GM21717 (cell line): Measurements from ENCODE around the gene JOSD2.
A peak's percentile ranks its signal among the peaks of the same experiment; 100 is the strongest.

Experiments used
- ATAC-seq: cut with Tn5 transposase; IDR thresholded peaks from one replicate; pipeline ENCODE4 v1.9.1; 2021; ENCODE audit warnings: mild to moderate bottlenecking, moderate library complexity; ENCODE audit not compliant: unreplicated experiment

The JOSD2 gene

GRCh38 chr19:50511069-50511822 is at the start of gene JOSD2:
Gene JOSD2, minus strand, starts transcription at chr19:50511191. Its CDS starts 760 bp downstream, at chr19:50510431.
- peak; percentile 72 for ATAC-seq

- no peak for ATAC-seq
These were observed 48.6 kb upstream of the JOSD2 start for GRCh38 chr19:50559636-50560035.

GRCh38 chr19:50558449-50558848 is 47.5 kb upstream of the JOSD2 start:
- ATAC-seq = no peak

- no peak for ATAC-seq
These were observed 47.0 kb upstream of the JOSD2 start for GRCh38 chr19:50558039-50558438.

GRCh38 chr19:50557009-50557613 is 46.1 kb upstream of the JOSD2 start:
- no peak for ATAC-seq

- no peak for ATAC-seq
These were observed 45.5 kb upstream of the JOSD2 start for GRCh38 chr19:50556282-50557008.

- ATAC-seq = no peak
These were observed 44.7 kb upstream of the JOSD2 start for GRCh38 chr19:50555450-50556281.

- ATAC-seq = no peak
These were observed 44.0 kb upstream of the JOSD2 start for GRCh38 chr19:50555033-50555432.

GRCh38 chr19:50554212-50554611 is 43.2 kb upstream of the JOSD2 start:
- no peak for ATAC-seq

GRCh38 chr19:50553134-50553703 is 42.2 kb upstream of the JOSD2 start:
- ATAC-seq = no peak

GRCh38 chr19:50552540-50552939 is 41.5 kb upstream of the JOSD2 start:
- no peak for ATAC-seq

- no peak for ATAC-seq
These were observed 40.8 kb upstream of the JOSD2 start for GRCh38 chr19:50551715-50552187.

GRCh38 chr19:50551034-50551714 is 40.2 kb upstream of the JOSD2 start:
- ATAC-seq = no peak

GRCh38 chr19:50550594-50550966 is 39.6 kb upstream of the JOSD2 start:
- ATAC-seq = no peak

- ATAC-seq = no peak
These were observed 39.1 kb upstream of the JOSD2 start for GRCh38 chr19:50549927-50550593.

GRCh38 chr19:50549059-50549926 is 38.3 kb upstream of the JOSD2 start:
- ATAC-seq = no peak

- ATAC-seq = no peak
These were observed 37.4 kb upstream of the JOSD2 start for GRCh38 chr19:50548191-50549058.
